Right lobe of liver (tissue), 4 donors: Measurements from ENCODE around the gene PRMT3.

Experiments
- CTCF ChIP-seq, 4 donors: fragments of 200-600 bp in 3 of 4; fragments of 450-650 bp in 1 of 4; IDR thresholded peaks; one replicate each; pipeline versions ENCODE4 v1.5.1 to v1.8.0; 2016 to 2022; ENCODE audit warnings: antibody characterized with exemption in 4 of 4, mild to moderate bottlenecking in 2 of 4
- POLR2A ChIP-seq: fragments of 450-650 bp; IDR thresholded peaks from one replicate; pipeline ENCODE4 v1.6.1; 2017; ENCODE audit warnings: antibody characterized with exemption, mild to moderate bottlenecking
- donor health status: DM: no; HTN: no; CAD: no.
- donor health status: DM: no; HTN: no; CAD: no.
- donor health status: DM: no; HTN: yes; CAD: no.

- no peak for TF ChIP-seq CTCF (IDR thresholded peaks at IDR 0.05)
- TF ChIP-seq POLR2A, result no peak
Measured at GRCh38 chr11:20351751-20352262, 35.7 kb upstream of the PRMT3 start.
